Activated CD4-positive, alpha-beta memory T cell treated with anti-CD3 and anti-CD28 coated beads, Interleukin-2, amount 10 ng/mL, durations not matched to agents 7 days and 5 days (primary cell): ENCODE results near the gene TMEM80. TPM values are rescaled to one million over a fixed set of nuclear protein-coding genes. Genes with fewer than 3 reads are reported as not detected.

Experiments
- CTCF ChIA-PET: fragments of 350-600 bp; sonication (Branson Sonifier 250); formaldehyde crosslinking; loops from one replicate; lab custom pipeline; 2021; ENCODE audit warnings: antibody characterized with exemption, inconsistent platforms; lab: Charles Lee
- POLR2A ChIA-PET: fragments of 350-600 bp; sonication (Branson Sonifier 250); formaldehyde crosslinking; loops from one replicate; lab custom pipeline; 2021; ENCODE audit warnings: antibody characterized with exemption; lab: Charles Lee
- DNase-seq: peaks from one replicate; pipeline ENCODE4 v3.0.0-alpha.2; 2020
- H3K27ac Mint-ChIP-seq: one replicate; pipeline ENCODE4 v1.8.0; 2021; ENCODE audit warnings: mild to moderate bottlenecking, mixed read lengths
- H3K27me3 Mint-ChIP-seq: one replicate; pipeline ENCODE4 v1.8.0; 2021; ENCODE audit warnings: mixed read lengths
- H3K36me3 Mint-ChIP-seq: one replicate; pipeline ENCODE4 v1.8.0; 2021; ENCODE audit warnings: low read depth, mixed read lengths
- H3K4me1 Mint-ChIP-seq: one replicate; pipeline ENCODE4 v1.8.0; 2021; ENCODE audit warnings: mixed read lengths
- H3K4me3 Mint-ChIP-seq: one replicate; pipeline ENCODE4 v1.8.0; 2021; ENCODE audit warnings: mild to moderate bottlenecking, mixed read lengths
- H3K9me3 Mint-ChIP-seq: one replicate; pipeline ENCODE4 v1.8.0; 2021; ENCODE audit warnings: mixed read lengths
- total RNA-seq, 2 experiments: library from RNA; stranded (reverse); gene quantifications; one replicate each; pipeline ENCODE4 v1.2.3, GENCODE V29; 2021

The TMEM80 gene
- total RNA-seq, 2 experiments from 2014 or later: 22.6 to 25.3 TPM

- Mint-ChIP-seq H3K36me3 (peaks cover 28% of the 10 kb centered on the region), H3K27ac (peak overlapping the region; percentile 58), H3K27me3 (no peaks in the 10 kb centered on the region), H3K4me1 (peaks cover 38% of the 10 kb centered on the region), H3K4me3 (peak overlapping the region; percentile 89), H3K9me3 (no peaks in the 10 kb centered on the region)
- POLR2A ChIA-PET: interaction anchor here (0.6 to 3.5 kb wide), 8 partner anchors 9 to 143 kb away, joined by 3 to 28 read pairs (median 6); partner anchors contain the start of genes EPS8L2 and PHRF1
- no peak for DNase-seq
- CTCF ChIA-PET: interaction anchor here (0.7 to 4.5 kb wide), 8 partner anchors 10 to 249 kb away, joined by 3 to 34 read pairs (median 4); no protein-coding TSS in a partner anchor
Observed at GRCh38 chr11:696955-697491, 1.4 kb downstream of the TMEM80 start.

- DNase-seq: no peak
- Mint-ChIP-seq H3K9me3 (no peaks in the 10 kb centered on the region), H3K4me1 (peaks cover 32% of the 10 kb centered on the region), H3K27me3 (no peaks in the 10 kb centered on the region), H3K36me3 (peaks cover 28% of the 10 kb centered on the region), H3K27ac (peak overlapping the region; percentile 58), H3K4me3 (peak overlapping the region; percentile 41)
- ChIA-PET POLR2A (interaction anchor here (0.9 to 1.1 kb wide), 2 partner anchors 8 to 111 kb away, joined by 3 read pairs; partner anchors contain the start of gene EPS8L2), CTCF (interaction anchor here (1.0 to 4.5 kb wide), 3 partner anchors 25 to 56 kb away, joined by 3 to 34 read pairs (median 4); no protein-coding TSS in a partner anchor)
Observed at GRCh38 chr11:697811-698311, 2.2 kb downstream of the TMEM80 start.

GRCh38 chr11:698493-699115 lies 3.0 kb downstream of the TMEM80 start:
- POLR2A ChIA-PET: interaction anchor here (1.1 to 1.7 kb wide), 2 partner anchors 13 to 110 kb away, joined by 3 read pairs; no protein-coding TSS in a partner anchor
- Mint-ChIP-seq H3K36me3 (peaks cover 28% of the 10 kb centered on the region), H3K4me3 (no peak overlapping the region), H3K4me1 (peaks cover 24% of the 10 kb centered on the region), H3K27me3 (no peaks in the 10 kb centered on the region), H3K9me3 (no peaks in the 10 kb centered on the region), H3K27ac (no peak overlapping the region)
- CTCF ChIA-PET: interaction anchor here (0.9 to 4.5 kb wide), 3 partner anchors 24 to 251 kb away, joined by 3 to 34 read pairs (median 3); no protein-coding TSS in a partner anchor
- DNase-seq: no peak

DNA sequence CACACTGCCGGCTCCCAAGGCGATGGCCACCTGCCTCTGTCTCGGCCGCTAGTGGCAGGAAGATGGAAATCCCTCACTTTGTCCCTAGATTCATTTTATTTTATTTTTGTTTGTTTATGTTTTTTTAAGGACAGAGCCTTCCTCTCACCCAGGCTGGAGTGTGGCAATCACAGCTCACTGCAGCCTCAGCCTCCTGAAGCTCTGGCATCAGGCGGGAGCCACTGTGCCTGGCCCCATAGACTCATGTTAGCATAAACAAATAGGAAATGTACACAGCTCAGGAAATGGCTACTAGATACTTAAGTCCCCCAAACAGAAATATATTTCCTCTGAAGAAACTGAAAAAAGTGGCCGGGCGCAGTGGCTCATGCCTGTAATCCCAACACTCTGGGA lies 3.5 kb downstream of the TMEM80 start:
- peaks cover 28% of the 10 kb centered on the region for H3K36me3 Mint-ChIP-seq
- no peak overlapping the region for H3K4me3 Mint-ChIP-seq
- no peak overlapping the region for H3K27ac Mint-ChIP-seq
- H3K4me1 Mint-ChIP-seq: peaks cover 20% of the 10 kb centered on the region
- POLR2A ChIA-PET: interaction anchor here (1.7 kb wide), 1 partner anchor 13 kb away, joined by 3 read pairs; no protein-coding TSS in a partner anchor
- no peaks in the 10 kb centered on the region for H3K27me3 Mint-ChIP-seq
- no peak for DNase-seq
- H3K9me3 Mint-ChIP-seq: no peaks in the 10 kb centered on the region
- CTCF ChIA-PET: interaction anchor here (0.9 to 1.4 kb wide), 3 partner anchors 28 to 251 kb away, joined by 3 read pairs; no protein-coding TSS in a partner anchor

DNA sequence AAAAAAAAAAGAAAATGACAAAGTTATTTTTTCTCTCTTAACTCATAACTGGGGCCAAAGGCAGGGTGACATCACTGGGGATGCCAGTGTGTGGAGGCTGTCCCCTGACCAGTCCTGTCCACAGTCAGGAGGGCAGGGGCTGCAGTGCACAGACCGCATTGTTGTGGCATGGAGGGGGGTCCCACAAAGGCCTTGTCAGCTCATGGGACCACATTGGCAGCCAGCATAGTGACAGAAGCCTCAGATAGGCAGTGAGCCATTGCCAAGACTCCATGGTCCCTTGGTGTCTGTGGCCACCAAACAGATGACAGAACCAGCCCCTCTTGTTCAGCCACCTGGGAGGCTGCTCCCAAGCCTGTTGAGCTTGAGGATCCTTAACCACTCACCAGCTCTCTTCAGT lies 4.1 kb downstream of the TMEM80 start:
- POLR2A ChIA-PET: interaction anchor here (1.7 kb wide), 1 partner anchor 12 kb away, joined by 3 read pairs; no protein-coding TSS in a partner anchor
- Mint-ChIP-seq H3K27ac (no peak overlapping the region), H3K4me1 (peaks cover 20% of the 10 kb centered on the region), H3K36me3 (peaks cover 28% of the 10 kb centered on the region), H3K4me3 (no peak overlapping the region), H3K27me3 (no peaks in the 10 kb centered on the region), H3K9me3 (no peaks in the 10 kb centered on the region)
- no peak for DNase-seq
- CTCF ChIA-PET: interaction anchor here (0.9 to 1.4 kb wide), 3 partner anchors 27 to 252 kb away, joined by 3 read pairs; no protein-coding TSS in a partner anchor

- no peaks in the 10 kb centered on the region for H3K9me3 Mint-ChIP-seq
- ChIA-PET POLR2A (no interaction called here), CTCF (no interaction called here)
- H3K4me1 Mint-ChIP-seq: peaks cover 16% of the 10 kb centered on the region
- DNase-seq: no peak
- no peak overlapping the region for H3K27ac Mint-ChIP-seq
- peaks cover 2% of the 10 kb centered on the region for H3K27me3 Mint-ChIP-seq
- no peak overlapping the region for H3K4me3 Mint-ChIP-seq
- peaks cover 22% of the 10 kb centered on the region for H3K36me3 Mint-ChIP-seq
Observed at GRCh38 chr11:701741-702461, 6.3 kb downstream of the TMEM80 start.

- ChIA-PET POLR2A (interaction anchor here (1.1 kb wide), 1 partner anchor 24 kb away, joined by 3 read pairs; no protein-coding TSS in a partner anchor), CTCF (interaction anchor here (1.8 kb wide), 1 partner anchor 24 kb away, joined by 7 read pairs; no protein-coding TSS in a partner anchor)
- Mint-ChIP-seq H3K27ac (no peak overlapping the region), H3K27me3 (peaks cover 9% of the 10 kb centered on the region), H3K4me3 (no peak overlapping the region), H3K36me3 (peaks cover 17% of the 10 kb centered on the region), H3K9me3 (no peaks in the 10 kb centered on the region), H3K4me1 (peaks cover 11% of the 10 kb centered on the region)
- no peak for DNase-seq
Observed at GRCh38 chr11:702462-703461, 7.1 kb downstream of the TMEM80 start.

GRCh38 chr11:703506-703905 lies 7.9 kb downstream of the TMEM80 start:
- H3K4me1 Mint-ChIP-seq: peaks cover 5% of the 10 kb centered on the region
- peaks cover 13% of the 10 kb centered on the region for H3K36me3 Mint-ChIP-seq
- ChIA-PET CTCF (interaction anchor here (1.8 kb wide), 1 partner anchor 23 kb away, joined by 7 read pairs; no protein-coding TSS in a partner anchor), POLR2A (interaction anchor here (1.1 kb wide), 1 partner anchor 23 kb away, joined by 3 read pairs; no protein-coding TSS in a partner anchor)
- no peak overlapping the region for H3K4me3 Mint-ChIP-seq
- H3K27me3 Mint-ChIP-seq: peaks cover 11% of the 10 kb centered on the region
- no peak overlapping the region for H3K27ac Mint-ChIP-seq
- DNase-seq: no peak
- H3K9me3 Mint-ChIP-seq: no peaks in the 10 kb centered on the region

GRCh38 chr11:704228-704674 lies 8.6 kb downstream of the TMEM80 start:
- no peak overlapping the region for H3K27ac Mint-ChIP-seq
- ChIA-PET CTCF (interaction anchor here (1.8 kb wide), 1 partner anchor 22 kb away, joined by 7 read pairs; no protein-coding TSS in a partner anchor), POLR2A (interaction anchor here (0.8 kb wide), 1 partner anchor 8 kb away, joined by 4 read pairs; the partner anchor contains the start of gene TMEM80)
- no peak overlapping the region for H3K4me3 Mint-ChIP-seq
- H3K36me3 Mint-ChIP-seq: peaks cover 9% of the 10 kb centered on the region
- peaks cover 5% of the 10 kb centered on the region for H3K4me1 Mint-ChIP-seq
- H3K27me3 Mint-ChIP-seq: peaks cover 11% of the 10 kb centered on the region
- DNase-seq: no peak
- H3K9me3 Mint-ChIP-seq: no peaks in the 10 kb centered on the region

- ChIA-PET CTCF (interaction anchor here (1.8 kb wide), 1 partner anchor 21 kb away, joined by 7 read pairs; no protein-coding TSS in a partner anchor), POLR2A (interaction anchor here (0.8 kb wide), 1 partner anchor 9 kb away, joined by 4 read pairs; the partner anchor contains the start of gene TMEM80)
- H3K4me3 Mint-ChIP-seq: no peak overlapping the region
- peaks cover 11% of the 10 kb centered on the region for H3K27me3 Mint-ChIP-seq
- H3K4me1 Mint-ChIP-seq: peaks cover 5% of the 10 kb centered on the region
- H3K36me3 Mint-ChIP-seq: peaks cover 7% of the 10 kb centered on the region
- DNase-seq: no peak
- H3K27ac Mint-ChIP-seq: no peak overlapping the region
- no peaks in the 10 kb centered on the region for H3K9me3 Mint-ChIP-seq
Observed at GRCh38 chr11:704781-705645, 9.4 kb downstream of the TMEM80 start.
